Measurements from ENCODE around the gene ARAP1.

Gene ARAP1

GRCh38 chr11:72703267-72704008 lies 48.8 kb downstream of the ARAP1 start:
- DNase-seq (ENCODE audit: low spot score): no peak

GRCh38 chr11:72702577-72703241 lies 49.5 kb downstream of the ARAP1 start:
- DNase-seq (ENCODE audit: low spot score): no peak

- DNase-seq (ENCODE audit: low spot score): no peak
These were observed 50.1 kb downstream of the ARAP1 start for GRCh38 chr11:72702096-72702495.

- no peak for DNase-seq (ENCODE audit: low spot score)
These were observed 50.7 kb downstream of the ARAP1 start for GRCh38 chr11:72701466-72701865.

- no peak for DNase-seq (ENCODE audit: low spot score)
These were observed 52.1 kb downstream of the ARAP1 start for GRCh38 chr11:72700146-72700545.

- DNase-seq (ENCODE audit: low spot score): no peak
These were observed 54.4 kb downstream of the ARAP1 start for GRCh38 chr11:72697814-72698213.

GRCh38 chr11:72696866-72697700 lies 55.1 kb downstream of the ARAP1 start:
- no peak for DNase-seq (ENCODE audit: low spot score)

- no peak for DNase-seq (ENCODE audit: low spot score)
These were observed 56.9 kb downstream of the ARAP1 start for GRCh38 chr11:72695354-72695753.

- DNase-seq (ENCODE audit: low spot score): no peak
These were observed 58.8 kb downstream of the ARAP1 start for GRCh38 chr11:72693271-72693968.

GRCh38 chr11:72692498-72693237 lies 59.5 kb downstream of the ARAP1 start:
- no peak for DNase-seq (ENCODE audit: low spot score)

GRCh38 chr11:72690166-72690565 lies 62.0 kb downstream of the ARAP1 start:
- DNase-seq (ENCODE audit: low spot score): no peak

GRCh38 chr11:72688929-72689328 lies 63.3 kb downstream of the ARAP1 start:
- DNase-seq (ENCODE audit: low spot score): no peak

GRCh38 chr11:72688486-72688885 lies 63.7 kb downstream of the ARAP1 start:
- no peak for DNase-seq (ENCODE audit: low spot score)

- no peak for DNase-seq (ENCODE audit: low spot score)
These were observed 64.9 kb downstream of the ARAP1 start for GRCh38 chr11:72687326-72687725.

- DNase-seq (ENCODE audit: low spot score): no peak
These were observed 65.5 kb downstream of the ARAP1 start for GRCh38 chr11:72686639-72687220.

GRCh38 chr11:72685560-72686480 lies 66.4 kb downstream of the ARAP1 start:
- DNase-seq (ENCODE audit: low spot score): no peak

GRCh38 chr11:72684236-72684912 lies 67.8 kb downstream of the ARAP1 start:
- no peak for DNase-seq (ENCODE audit: low spot score)

- no peak for DNase-seq (ENCODE audit: low spot score)
These were observed 68.4 kb downstream of the ARAP1 start for GRCh38 chr11:72683782-72684200.

- no peak for DNase-seq (ENCODE audit: low spot score)
These were observed 69.4 kb downstream of the ARAP1 start for GRCh38 chr11:72682858-72683243.
